Fibroblast of pulmonary artery (primary cell): Measurements from ENCODE around the gene ESR1.

ENCODE experiments used
- DNase-seq: peaks from one replicate; pipeline ENCODE4 v3.0.0-alpha.2; 2010; ENCODE audit warnings: low read depth
- H3K4me3 ChIP-seq: replicated peaks from 2 replicates; pipeline ENCODE4 v1.5.1; 2011; ENCODE audit warnings: low read depth, mild to moderate bottlenecking, control low read depth, low read length, moderate library complexity
- CTCF ChIP-seq: IDR thresholded peaks from 2 replicates; pipeline ENCODE4 v1.5.1; 2011; ENCODE audit warnings: mild to moderate bottlenecking, control low read depth, low read length, inconsistent platforms; ENCODE audit errors: missing control alignments

ESR1 gene

DNA sequence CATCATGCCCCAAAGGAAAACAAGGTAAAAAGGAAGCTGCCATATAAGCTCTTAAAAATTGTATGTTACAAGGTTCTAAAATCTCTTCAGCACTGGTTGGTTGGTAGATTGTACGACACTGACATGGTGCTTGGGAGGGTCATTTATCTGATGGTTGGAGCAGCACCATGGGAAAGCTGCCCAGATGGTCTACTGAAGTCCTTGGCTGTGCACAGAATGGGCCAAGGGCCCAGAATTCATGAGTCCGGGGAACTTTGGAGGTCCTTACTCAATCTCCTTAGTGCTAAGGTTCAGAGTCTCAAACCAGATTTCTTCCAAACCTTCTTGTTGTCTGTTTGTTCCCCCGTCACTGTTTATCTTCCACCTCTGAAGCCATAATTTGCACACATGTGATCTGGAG, 314.4 kb downstream of the ESR1 start:
- no peak overlapping the region for H3K4me3 ChIP-seq
- no peak for TF ChIP-seq CTCF
- DNase-seq = no peak

GRCh38 chr6:152122434-152122833, 315.0 kb downstream of the ESR1 start:
- H3K4me3 ChIP-seq = no peak overlapping the region
- TF ChIP-seq CTCF = no peak
- DNase-seq = no peak

DNA sequence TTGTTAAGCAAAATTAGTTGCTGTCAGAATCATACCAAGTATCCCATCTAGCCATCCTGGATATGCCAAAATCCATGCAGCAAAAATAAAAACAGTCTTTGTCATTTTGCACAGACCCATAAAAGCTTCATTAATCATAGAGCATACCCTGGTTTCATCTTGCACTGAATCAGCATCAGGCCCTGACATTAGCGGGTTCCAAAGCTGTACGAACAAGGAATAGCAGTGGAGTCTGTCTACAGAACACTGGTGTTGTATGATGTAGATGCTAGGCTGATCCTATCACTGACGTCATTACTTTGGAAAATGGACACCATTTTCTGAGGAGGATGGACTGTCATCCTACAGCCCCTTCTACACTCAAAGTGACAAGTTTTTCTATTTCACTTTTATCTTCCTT, 315.6 kb downstream of the ESR1 start:
- no peak for DNase-seq
- TF ChIP-seq CTCF = no peak
- H3K4me3 ChIP-seq = no peak overlapping the region

DNA sequence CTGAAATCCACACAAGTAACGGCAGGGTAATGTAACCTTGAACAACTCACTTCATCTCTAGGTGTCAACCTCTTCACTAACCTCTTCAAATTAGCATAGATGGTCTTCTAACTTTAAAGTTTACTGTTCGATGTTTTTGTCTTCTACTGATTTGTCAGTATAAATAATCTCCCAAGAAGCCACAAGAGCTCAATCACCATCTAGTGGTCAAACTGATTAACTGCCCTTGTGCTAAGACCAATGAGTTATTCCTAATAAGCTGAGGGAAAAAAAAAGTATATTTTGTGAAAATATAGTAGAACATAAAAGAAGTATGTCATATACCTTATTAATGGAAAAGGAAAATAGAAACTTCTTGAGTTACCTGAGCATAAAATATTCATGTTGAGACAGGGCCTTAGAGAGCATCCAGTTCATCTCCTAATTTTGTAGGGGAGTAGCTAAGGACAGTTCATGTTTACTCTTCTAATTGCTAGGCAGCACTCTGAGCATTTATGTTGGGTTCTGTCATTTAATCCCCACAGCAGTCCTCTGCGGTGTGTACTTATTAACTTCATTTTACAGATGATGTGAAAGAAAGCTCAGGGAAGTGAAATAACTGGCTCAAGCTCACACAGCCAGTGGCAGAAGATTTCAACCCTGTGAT, 317.1 kb downstream of the ESR1 start:
- no peak overlapping the region for H3K4me3 ChIP-seq
- TF ChIP-seq CTCF = peak; percentile 92
- DNase-seq = peak; percentile 84

DNA sequence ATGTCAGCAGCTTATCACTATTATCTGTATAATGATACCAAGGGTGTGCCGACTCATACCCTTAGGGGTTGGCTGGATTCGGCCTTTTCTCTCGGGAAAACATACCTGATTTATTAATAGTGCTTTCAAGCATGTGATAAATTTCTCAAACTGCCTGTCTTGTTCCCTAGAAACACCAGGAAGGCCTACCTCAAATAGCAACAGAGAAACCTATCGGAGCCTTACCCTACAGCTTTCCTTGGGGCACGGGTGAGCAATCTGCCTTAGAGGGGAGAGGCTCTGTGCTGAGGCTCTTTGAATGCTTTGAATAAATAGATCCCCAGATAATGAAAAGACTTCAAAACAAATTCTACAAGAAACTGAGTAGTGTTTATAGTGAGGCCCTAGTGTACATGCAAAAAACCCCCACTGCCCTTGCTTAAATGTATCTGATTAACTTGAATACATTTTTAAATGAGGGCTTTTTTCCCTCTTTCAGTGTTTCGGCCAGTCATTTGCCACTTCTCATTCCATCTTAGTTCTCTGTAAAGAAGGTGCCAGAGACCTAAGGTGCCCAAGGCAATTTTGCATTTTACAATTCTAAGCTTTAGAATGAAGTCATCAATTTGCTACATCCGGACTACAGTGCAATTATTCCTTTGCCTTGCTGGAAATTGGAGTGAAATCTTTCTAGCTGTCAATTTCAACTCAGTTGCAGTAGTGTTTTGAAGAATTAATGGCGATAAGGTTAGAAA, 320.1 kb downstream of the ESR1 start:
- H3K4me3 ChIP-seq = no peak overlapping the region
- no peak for DNase-seq
- no peak for TF ChIP-seq CTCF

DNA sequence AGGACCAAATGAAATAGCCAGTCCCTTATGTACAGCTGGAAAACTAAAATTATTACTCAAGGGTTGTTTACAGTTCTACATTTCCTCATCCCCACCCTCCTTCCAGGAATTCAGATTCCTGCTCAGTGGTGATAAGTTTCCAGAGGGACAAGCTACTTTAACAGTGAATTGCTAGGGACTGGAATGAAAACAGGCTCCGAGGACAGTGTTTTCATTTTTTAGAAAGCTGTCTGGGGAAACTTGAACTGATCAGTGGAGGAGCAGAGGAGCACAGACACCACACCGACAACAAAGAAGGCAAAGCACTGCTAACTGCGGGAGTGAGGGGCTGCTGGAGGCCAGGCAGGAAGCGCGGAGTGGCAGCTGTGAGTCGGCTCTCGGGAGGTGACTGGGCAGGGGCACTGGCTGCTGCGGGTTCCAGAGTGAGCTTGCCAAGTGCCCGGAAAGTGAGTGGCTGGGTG, 322.2 kb downstream of the ESR1 start:
- H3K4me3 ChIP-seq = peak overlapping the region; percentile 29
- TF ChIP-seq CTCF = no peak
- peak; percentile 72 for DNase-seq
